Mesenchymal stem cell (in vitro differentiated cells and primary cell): ENCODE results near the gene NEDD4L.

ENCODE experiments used
- DNase-seq: peaks from one replicate; pipeline ENCODE4 v3.0.0-alpha.2; 2013
- H2AFZ ChIP-seq: one replicate; pipeline ENCODE4 v1.6.1; 2013; ENCODE audit warnings: low read depth, mild to moderate bottlenecking, control low read depth, inconsistent platforms, low read length, moderate library complexity
- H2AK5ac ChIP-seq: 2 replicates; pipeline ENCODE4 v1.6.1; 2013; ENCODE audit warnings: low read length, moderate library complexity, mild to moderate bottlenecking, inconsistent platforms; ENCODE audit not compliant: severe bottlenecking
- H2BK120ac ChIP-seq: one replicate; pipeline ENCODE4 v1.6.1; 2013; ENCODE audit warnings: low read depth, mild to moderate bottlenecking, inconsistent platforms, low read length, moderate library complexity
- H2BK12ac ChIP-seq, 2 experiments: one replicate each; pipeline ENCODE4 v1.6.1; 2013; ENCODE audit warnings: inconsistent platforms in 2 of 2, low read length in 2 of 2, mild to moderate bottlenecking in 2 of 2, moderate library complexity in 2 of 2, control low read depth in 1 of 2
- H2BK15ac ChIP-seq: one replicate; pipeline ENCODE4 v1.6.1; 2013; ENCODE audit warnings: mild to moderate bottlenecking, low read depth, inconsistent platforms; ENCODE audit not compliant: poor library complexity, severe bottlenecking
- H2BK5ac ChIP-seq: 2 replicates; pipeline ENCODE4 v1.6.1; 2013; ENCODE audit warnings: low read depth, mild to moderate bottlenecking, low read length, control low read depth, inconsistent platforms; ENCODE audit not compliant: poor library complexity, severe bottlenecking
- H3K14ac ChIP-seq, 2 experiments: one replicate each; pipeline ENCODE4 v1.6.1; 2013; ENCODE audit warnings: inconsistent platforms in 2 of 2, low read length in 2 of 2, control low read depth in 1 of 2, mild to moderate bottlenecking in 1 of 2, moderate library complexity in 1 of 2
- H3K18ac ChIP-seq, 2 experiments: one replicate each; pipeline ENCODE4 v1.6.1; 2013; ENCODE audit warnings: inconsistent platforms in 2 of 2, low read length in 2 of 2, control low read depth in 1 of 2, low read depth in 1 of 2, mild to moderate bottlenecking in 1 of 2
- H3K23ac ChIP-seq, 2 experiments: one replicate each; pipeline ENCODE4 v1.6.1; 2013; ENCODE audit warnings: inconsistent platforms in 2 of 2, low read length in 2 of 2, mild to moderate bottlenecking in 2 of 2, moderate library complexity in 2 of 2, control low read depth in 1 of 2
- H3K27ac ChIP-seq: 2 replicates; pipeline ENCODE4 v1.5.1; 2013; ENCODE audit warnings: mild to moderate bottlenecking, moderate library complexity, low read length, control low read depth, inconsistent platforms; ENCODE audit not compliant: poor library complexity, severe bottlenecking
- H3K27me3 ChIP-seq, 2 experiments: 2 replicates each; pipeline versions ENCODE4 v1.6.1 to v1.7.0; 2013; ENCODE audit warnings: low read length in 2 of 2, mild to moderate bottlenecking in 2 of 2, moderate library complexity in 2 of 2, control low read depth in 1 of 2, inconsistent platforms in 1 of 2; ENCODE audit not compliant: control insufficient read depth in 1 of 2, insufficient read depth in 1 of 2
- H3K36me3 ChIP-seq, 2 experiments: 2 replicates each; pipeline versions ENCODE4 v1.6.1 to v1.7.0; 2013; ENCODE audit warnings: low read length in 2 of 2, control low read depth in 1 of 2, inconsistent platforms in 1 of 2, low read depth in 1 of 2, mild to moderate bottlenecking in 1 of 2; ENCODE audit not compliant: insufficient read depth in 2 of 2, control insufficient read depth in 1 of 2
- H3K4ac ChIP-seq, 2 experiments: one replicate each; pipeline ENCODE4 v1.6.1; 2013; ENCODE audit warnings: inconsistent platforms in 2 of 2, low read length in 2 of 2, mild to moderate bottlenecking in 2 of 2, moderate library complexity in 2 of 2, control low read depth in 1 of 2, low read depth in 1 of 2
- H3K4me1 ChIP-seq: 2 replicates; pipeline ENCODE4 v1.6.1; 2013; ENCODE audit warnings: low read depth, low read length, control low read depth; ENCODE audit not compliant: control insufficient read depth, insufficient read depth
- H3K4me2 ChIP-seq: 2 replicates; pipeline ENCODE4 v1.6.1; 2013; ENCODE audit warnings: low read length, mild to moderate bottlenecking, inconsistent platforms; ENCODE audit not compliant: poor library complexity, severe bottlenecking
- H3K4me3 ChIP-seq, 2 experiments: 2 replicates each; pipeline versions ENCODE4 v1.5.1 to v1.7.0; 2013; ENCODE audit warnings: low read length in 2 of 2, mild to moderate bottlenecking in 2 of 2, control low read depth in 1 of 2, low read depth in 1 of 2; ENCODE audit not compliant: insufficient read depth in 1 of 2
- H3K79me1 ChIP-seq: replicated peaks from 2 replicates; pipeline ENCODE4 v1.6.1; 2013; ENCODE audit warnings: mild to moderate bottlenecking, control low read depth, low read length, inconsistent platforms; ENCODE audit not compliant: poor library complexity, severe bottlenecking
- H3K9ac ChIP-seq: 2 replicates; pipeline ENCODE4 v1.7.0; 2013; ENCODE audit warnings: mild to moderate bottlenecking, low read length, moderate library complexity
- H3K9me3 ChIP-seq: 2 replicates; pipeline ENCODE4 v1.7.0; 2013; ENCODE audit warnings: mild to moderate bottlenecking, low read length; ENCODE audit not compliant: control insufficient read depth
- H4K8ac ChIP-seq: one replicate; pipeline ENCODE4 v1.6.1; 2013; ENCODE audit warnings: inconsistent platforms, mild to moderate bottlenecking, low read length, moderate library complexity
- H4K91ac ChIP-seq: one replicate; pipeline ENCODE4 v1.6.1; 2013; ENCODE audit warnings: mild to moderate bottlenecking, low read length, inconsistent platforms
- WGBS: methylation state at CpG from one replicate; pipeline ENCODE4 v1.1.7; 2013; ENCODE audit warnings: mixed read lengths; 5-methylcytosine and 5-hydroxymethylcytosine counted together

Gene NEDD4L

GRCh38 chr18:58249712-58250111, 205.7 kb downstream of the NEDD4L start:
- Histone ChIP-seq H3K27me3 (no peaks in the 10 kb centered on the region), H4K8ac (no peak overlapping the region), H2BK12ac (no peak overlapping the region), H3K4me1 (peaks cover 8% of the 10 kb centered on the region), H3K4me2 (no peak overlapping the region), H3K79me1 (peaks cover 7% of the 10 kb centered on the region), H3K4ac (no peak overlapping the region), H2AFZ (no peak overlapping the region), H3K23ac (no peak overlapping the region), H3K9me3 (no peaks in the 10 kb centered on the region), H2BK5ac (no peak overlapping the region), H2BK120ac (no peak overlapping the region), H3K36me3 (peaks cover 0 to 7% of the 10 kb centered on the region in 2 experiments), H3K14ac (no peak overlapping the region), H3K9ac (no peak overlapping the region), H3K18ac (no peak overlapping the region), H4K91ac (no peak overlapping the region), H3K4me3 (no peak overlapping the region), H2BK15ac (no peak overlapping the region), H2AK5ac (no peak overlapping the region), H3K27ac (no peak overlapping the region)
- no peak for DNase-seq
- WGBS: 87% methylated on average over 1 of the region's 1 CpG

GRCh38 chr18:58251416-58251815, 207.4 kb downstream of the NEDD4L start:
- H2BK12ac ChIP-seq: no peak overlapping the region
- no peak overlapping the region for H4K91ac ChIP-seq
- H2AFZ ChIP-seq: no peak overlapping the region
- H3K9me3 ChIP-seq: no peaks in the 10 kb centered on the region
- no peak overlapping the region for H2BK15ac ChIP-seq
- peaks cover 22% of the 10 kb centered on the region for H3K4me1 ChIP-seq
- H3K23ac ChIP-seq: no peak overlapping the region
- H3K4me2 ChIP-seq: no peak overlapping the region
- no peak overlapping the region for H3K14ac ChIP-seq
- no peak overlapping the region for H2AK5ac ChIP-seq
- H3K27ac ChIP-seq: no peak overlapping the region
- H2BK120ac ChIP-seq: no peak overlapping the region
- WGBS: no CpG with 5 or more reads among the region's 2 CpGs
- H3K36me3 ChIP-seq: peaks cover 0 to 18% of the 10 kb centered on the region in 2 experiments
- DNase-seq: no peak
- H3K18ac ChIP-seq: no peak overlapping the region
- H4K8ac ChIP-seq: no peak overlapping the region
- H2BK5ac ChIP-seq: no peak overlapping the region
- no peak overlapping the region for H3K4ac ChIP-seq
- H3K79me1 ChIP-seq: peaks cover 18% of the 10 kb centered on the region
- H3K9ac ChIP-seq: no peak overlapping the region
- H3K27me3 ChIP-seq: no peaks in the 10 kb centered on the region
- no peak overlapping the region for H3K4me3 ChIP-seq

GRCh38 chr18:58252166-58252565, 208.1 kb downstream of the NEDD4L start:
- 32% methylated on average over 3 of the region's 6 CpGs for WGBS
- Histone ChIP-seq H2AK5ac (no peak overlapping the region), H3K27ac (no peak overlapping the region), H4K91ac (no peak overlapping the region), H3K9me3 (no peaks in the 10 kb centered on the region), H3K79me1 (peaks cover 22% of the 10 kb centered on the region), H2BK120ac (no peak overlapping the region), H3K23ac (no peak overlapping the region), H3K4me3 (no peak overlapping the region), H3K4ac (no peak overlapping the region), H2AFZ (no peak overlapping the region), H3K36me3 (peaks cover 0 to 22% of the 10 kb centered on the region in 2 experiments), H3K4me1 (peaks cover 22% of the 10 kb centered on the region), H2BK12ac (no peak overlapping the region), H4K8ac (no peak overlapping the region), H2BK5ac (no peak overlapping the region), H3K14ac (no peak overlapping the region), H3K27me3 (no peaks in the 10 kb centered on the region), H2BK15ac (no peak overlapping the region), H3K18ac (no peak overlapping the region), H3K9ac (no peak overlapping the region), H3K4me2 (no peak overlapping the region)
- DNase-seq: peak; percentile 41

DNA sequence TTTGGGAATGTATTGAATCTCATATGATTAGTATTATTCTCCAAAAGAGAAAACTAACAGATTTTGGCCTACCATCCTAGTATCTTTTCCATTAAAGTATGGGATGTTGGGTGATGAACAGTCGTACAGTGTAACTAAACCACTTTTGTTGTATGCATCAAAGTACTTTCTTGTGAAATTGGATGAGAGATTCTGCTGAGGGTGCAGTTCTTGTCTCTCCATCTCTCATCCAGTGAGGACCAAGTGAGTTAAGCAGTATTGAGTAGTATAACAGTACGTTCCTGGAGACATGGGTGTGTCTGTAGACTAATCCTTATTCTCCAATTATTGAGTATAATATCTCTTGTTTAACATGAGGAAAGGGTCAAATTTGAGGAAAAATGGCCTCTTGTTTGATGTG, 209.3 kb downstream of the NEDD4L start:
- no peak overlapping the region for H3K4me2 ChIP-seq
- no peak overlapping the region for H3K9ac ChIP-seq
- no peak for DNase-seq
- H4K8ac ChIP-seq: no peak overlapping the region
- no peak overlapping the region for H3K14ac ChIP-seq
- H3K4me3 ChIP-seq: no peak overlapping the region
- no peak overlapping the region for H2BK5ac ChIP-seq
- no peak overlapping the region for H3K4ac ChIP-seq
- no peak overlapping the region for H3K18ac ChIP-seq
- no peak overlapping the region for H2BK120ac ChIP-seq
- peaks cover 19% of the 10 kb centered on the region for H3K4me1 ChIP-seq
- H4K91ac ChIP-seq: no peak overlapping the region
- H3K36me3 ChIP-seq: peaks cover 0 to 19% of the 10 kb centered on the region in 2 experiments
- H3K79me1 ChIP-seq: peaks cover 17% of the 10 kb centered on the region
- H3K27ac ChIP-seq: no peak overlapping the region
- H3K23ac ChIP-seq: no peak overlapping the region
- H2BK12ac ChIP-seq: no peak overlapping the region
- no peaks in the 10 kb centered on the region for H3K9me3 ChIP-seq
- H2AFZ ChIP-seq: no peak overlapping the region
- no peak overlapping the region for H2BK15ac ChIP-seq
- no peaks in the 10 kb centered on the region for H3K27me3 ChIP-seq
- H2AK5ac ChIP-seq: peak overlapping the region; percentile 31
- 100% methylated on average over 1 of the region's 2 CpGs for WGBS
